HUDEP-2 (cell line): ENCODE results near the gene PIP5K1B.

ENCODE experiments used
- DNase-seq, 76 experiments: peaks; one replicate each; lab custom pipeline; 2025; ENCODE audit not compliant: unreplicated experiment in 76 of 76; lab: John Stamatoyannopoulos, UW

PIP5K1B gene

DNA sequence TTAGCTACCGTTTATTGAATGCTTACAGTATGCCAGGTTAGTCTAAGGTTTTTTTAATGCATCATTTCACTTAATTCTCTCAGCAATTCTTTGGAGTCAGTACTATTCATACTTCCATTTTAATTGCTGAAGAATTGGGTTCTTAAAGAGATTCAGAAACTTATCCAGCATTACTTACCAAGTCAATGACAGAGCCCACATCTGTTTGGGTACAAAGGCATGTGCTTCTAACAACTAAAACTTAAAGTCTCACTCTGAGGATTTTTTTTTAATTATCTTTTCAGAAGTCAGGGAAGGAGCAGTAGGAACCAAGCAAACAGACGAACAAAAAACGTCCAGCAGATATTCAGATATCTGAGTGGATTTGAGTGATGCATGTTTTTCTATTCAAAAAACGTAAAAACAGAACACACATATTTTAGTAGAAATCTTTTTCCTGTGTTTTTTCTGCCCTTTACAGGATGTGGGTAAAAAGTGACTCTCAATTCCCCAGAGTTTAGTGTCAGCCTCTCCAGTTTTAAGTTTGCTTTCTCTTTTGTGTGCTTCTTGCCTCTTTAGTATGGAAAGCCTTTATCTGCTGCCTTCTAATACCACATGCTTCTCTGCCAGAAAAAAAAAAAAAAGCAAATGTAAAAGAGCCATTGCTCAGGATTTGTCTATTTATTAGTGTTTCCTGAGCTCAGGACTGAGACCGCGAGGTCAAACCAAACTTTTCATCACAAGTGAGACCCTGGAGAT lies 190.9 kb downstream of the PIP5K1B start:
- no peak for DNase-seq

GRCh38 chr9:68896486-68896885 lies 191.4 kb downstream of the PIP5K1B start:
- no peak for DNase-seq

DNA sequence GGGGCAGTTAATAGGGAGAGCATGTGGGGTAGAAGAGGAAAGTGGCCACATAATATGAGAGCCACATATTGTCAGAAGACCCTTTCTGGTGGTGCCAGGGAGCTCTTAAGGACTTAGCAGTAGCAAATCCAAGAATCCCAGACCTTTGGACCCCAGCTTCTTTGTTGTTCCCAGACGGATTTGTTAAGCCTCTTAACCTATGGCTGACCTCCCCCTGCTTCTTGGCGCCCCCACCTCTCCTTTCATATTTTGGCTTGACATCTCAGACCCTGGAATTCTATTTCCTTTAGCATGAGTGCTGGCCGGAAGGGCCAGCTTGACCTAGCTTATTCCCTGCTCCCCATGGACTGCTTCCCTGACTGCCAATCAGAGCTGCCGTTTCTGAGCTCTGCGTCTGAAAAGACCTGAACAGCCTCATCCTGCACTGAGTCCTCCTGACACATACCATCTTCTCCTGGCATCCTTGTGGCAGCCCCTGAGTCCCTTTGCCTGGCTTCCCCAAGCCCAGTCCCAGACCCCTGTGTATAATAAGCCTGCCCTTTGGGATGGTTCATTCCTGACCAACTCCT lies 192.6 kb downstream of the PIP5K1B start:
- DNase-seq: no peak

DNA sequence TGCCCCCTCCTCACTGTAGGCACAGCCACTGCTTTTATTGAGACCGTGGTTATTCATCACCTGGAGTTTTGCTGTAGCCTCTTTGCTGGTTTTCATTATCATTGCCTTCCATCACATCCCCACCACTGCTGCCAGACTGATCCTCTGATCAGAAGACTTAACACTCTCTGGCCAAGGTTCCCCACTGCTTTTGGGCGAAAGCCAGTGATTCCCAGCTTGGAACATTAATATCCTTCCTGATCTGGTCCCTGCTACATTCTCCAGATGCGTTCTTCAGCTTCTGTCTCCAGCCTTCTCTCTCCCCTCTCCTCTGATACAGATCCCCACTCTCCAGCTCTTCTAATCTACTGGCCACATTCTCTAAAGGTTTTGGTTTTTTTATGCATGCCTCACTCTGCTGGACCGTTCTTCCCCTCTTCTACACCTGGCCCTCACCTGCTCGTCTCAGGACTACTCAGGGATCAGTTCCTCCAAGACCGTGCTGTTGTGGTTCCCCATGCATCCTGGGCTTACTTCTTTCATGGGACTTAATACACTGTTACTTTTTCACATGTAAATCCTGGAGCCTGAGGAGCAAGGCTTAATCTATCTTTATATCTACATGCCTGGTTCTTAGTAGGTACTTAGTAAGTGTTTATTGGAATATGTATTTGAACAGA lies 193.9 kb downstream of the PIP5K1B start:
- DNase-seq: no peak

DNA sequence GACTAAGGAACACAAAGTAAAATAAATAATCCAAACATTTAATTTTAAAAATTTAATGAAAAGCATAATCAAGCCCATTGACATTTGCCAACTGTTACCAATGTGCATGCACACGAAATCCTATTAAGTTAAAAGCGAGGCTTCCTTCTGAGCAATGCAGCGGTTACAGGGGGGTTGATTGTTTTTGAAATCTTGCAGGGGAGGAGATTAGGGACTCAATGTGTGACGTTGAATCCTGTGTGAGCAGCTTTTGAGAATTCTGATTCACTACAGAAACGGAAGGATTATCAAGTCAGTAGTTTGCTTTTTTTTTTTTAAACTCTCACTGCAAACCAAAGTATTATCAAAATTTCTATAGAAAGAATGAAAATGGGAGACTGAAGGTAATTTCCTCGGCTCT lies 199.4 kb downstream of the PIP5K1B start:
- no peak for DNase-seq

GRCh38 chr9:68905129-68905528 lies 200.1 kb downstream of the PIP5K1B start:
- DNase-seq: no peak

- DNase-seq: no peak
Observed at GRCh38 chr9:68907910-68908309, 202.9 kb downstream of the PIP5K1B start.

GRCh38 chr9:68912561-68912960 lies 207.5 kb downstream of the PIP5K1B start:
- DNase-seq: no peak

GRCh38 chr9:68913054-68913453 lies 208.0 kb downstream of the PIP5K1B start:
- no peak for DNase-seq

DNA sequence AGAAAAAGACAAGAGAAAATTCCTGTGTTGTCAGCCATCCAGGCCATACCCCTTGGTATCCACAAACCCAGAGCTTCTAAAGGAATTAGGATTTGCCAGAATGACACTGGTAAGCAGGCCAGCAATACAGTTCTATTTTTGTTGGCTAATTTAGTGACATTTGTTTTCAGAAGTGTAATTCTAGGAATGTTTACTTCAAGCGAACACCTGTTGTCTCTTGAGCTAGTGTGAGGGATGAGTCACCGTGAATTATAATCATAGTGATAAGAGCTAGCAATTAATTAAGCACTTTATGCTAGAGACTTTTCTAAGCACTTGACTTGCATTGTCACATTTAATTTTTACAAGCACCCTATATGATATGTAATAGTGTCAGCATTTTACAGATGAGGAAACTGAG lies 209.7 kb downstream of the PIP5K1B start:
- DNase-seq: no peak

- DNase-seq: no peak
Observed at GRCh38 chr9:68919661-68920060, 214.6 kb downstream of the PIP5K1B start.

DNA sequence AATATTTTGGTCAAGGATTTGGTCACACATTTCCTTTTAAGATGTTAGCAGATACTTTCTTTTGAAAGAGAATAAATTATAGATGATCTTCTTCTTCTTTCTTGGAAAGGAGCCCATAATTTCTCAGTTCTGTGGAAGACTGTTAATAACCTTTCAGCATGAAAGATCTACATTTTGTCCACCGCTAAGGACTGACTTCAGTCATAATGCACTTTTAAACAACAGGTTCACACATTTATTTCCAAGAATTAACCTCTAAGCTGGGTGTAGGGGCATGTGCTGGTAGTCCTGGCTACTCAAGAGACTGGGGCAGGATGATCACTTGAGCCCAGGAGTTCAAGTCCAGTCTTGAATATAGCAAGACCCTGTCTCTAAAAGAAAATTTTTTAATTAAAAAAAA lies 215.9 kb downstream of the PIP5K1B start:
- no peak for DNase-seq

DNA sequence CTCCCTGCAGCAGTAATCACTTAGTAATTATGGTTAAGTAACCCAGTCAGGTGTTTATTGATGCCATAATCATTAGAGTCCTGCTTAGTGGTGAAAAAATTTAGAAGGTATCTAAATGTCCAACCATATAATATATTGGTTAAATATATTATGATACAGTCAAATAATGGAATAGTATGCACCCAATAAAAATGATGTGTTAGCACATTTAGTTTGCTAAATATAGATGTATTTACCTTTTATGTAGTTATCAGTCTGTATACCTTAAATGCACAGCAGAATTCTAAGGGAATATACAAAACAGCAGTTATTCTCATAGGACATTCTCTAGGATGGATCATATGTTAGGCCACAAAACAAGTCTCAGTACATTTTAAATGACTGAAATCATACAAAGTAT lies 218.4 kb downstream of the PIP5K1B start:
- no peak for DNase-seq

- peak in 31 of 76 experiments; percentile 3 to 45 (median 20) for DNase-seq
Observed at GRCh38 chr9:68925175-68925574, 220.1 kb downstream of the PIP5K1B start.

DNA sequence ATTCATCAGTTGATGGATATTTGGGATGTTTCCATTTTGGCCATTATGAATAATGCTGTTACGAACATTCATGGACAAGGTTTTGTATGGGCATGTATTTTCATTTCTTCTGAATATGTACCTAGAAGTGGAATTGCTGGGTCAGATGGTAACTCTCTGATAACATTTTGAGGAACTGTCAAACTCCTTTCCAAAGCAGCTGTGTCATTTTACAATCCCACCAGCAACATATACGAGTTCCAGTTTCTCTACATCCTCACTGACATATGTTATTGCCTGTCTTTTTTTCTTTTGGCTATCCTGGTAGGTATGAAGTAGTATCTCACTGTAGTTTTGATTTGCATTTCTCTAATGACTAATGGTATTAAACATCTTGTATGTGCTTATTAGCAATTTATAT lies 222.1 kb downstream of the PIP5K1B start:
- DNase-seq: peak in 13 of 76 experiments; percentile 3 to 33 (median 8)

DNA sequence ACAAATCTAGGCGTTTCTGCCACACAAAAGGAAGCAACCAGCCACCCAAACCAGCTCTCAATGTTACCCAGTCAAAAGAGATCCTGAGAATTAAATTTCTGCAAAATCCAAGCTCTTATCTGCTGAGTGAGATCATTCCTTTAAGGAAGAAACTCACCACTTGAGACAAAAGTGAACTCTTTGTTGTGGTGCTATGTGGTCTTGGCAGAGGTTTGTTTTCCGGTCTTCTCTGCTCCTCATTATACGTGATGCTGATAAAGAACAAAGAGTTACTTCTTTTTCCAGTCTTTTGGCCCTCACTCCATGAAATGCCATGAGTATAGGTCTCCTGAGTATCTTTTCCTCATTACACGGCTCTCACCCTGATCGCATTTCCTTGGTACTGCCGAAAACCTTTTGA lies 226.8 kb downstream of the PIP5K1B start:
- DNase-seq: no peak

- no peak for DNase-seq
Observed at GRCh38 chr9:68932458-68932857, 227.4 kb downstream of the PIP5K1B start.

GRCh38 chr9:68933434-68934328 lies 228.6 kb downstream of the PIP5K1B start:
- no peak for DNase-seq

DNA sequence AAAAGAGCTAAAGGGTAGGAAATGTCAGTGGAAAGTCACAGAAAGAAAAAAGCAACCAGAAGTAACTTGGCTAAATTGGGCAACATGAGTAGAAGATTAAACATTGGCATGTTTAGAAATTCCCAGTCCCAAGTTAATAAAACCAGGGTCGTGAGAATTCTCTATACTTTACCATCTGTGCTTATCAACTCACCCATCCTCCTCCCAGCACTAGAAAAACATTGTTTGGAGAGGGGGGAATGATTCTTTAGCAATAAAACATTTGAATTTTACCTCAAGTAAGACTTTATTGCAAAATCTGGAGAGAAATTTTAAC lies 229.2 kb downstream of the PIP5K1B start:
- DNase-seq: no peak

GRCh38 chr9:68940573-68940972 lies 235.5 kb downstream of the PIP5K1B start:
- no peak for DNase-seq

DNA sequence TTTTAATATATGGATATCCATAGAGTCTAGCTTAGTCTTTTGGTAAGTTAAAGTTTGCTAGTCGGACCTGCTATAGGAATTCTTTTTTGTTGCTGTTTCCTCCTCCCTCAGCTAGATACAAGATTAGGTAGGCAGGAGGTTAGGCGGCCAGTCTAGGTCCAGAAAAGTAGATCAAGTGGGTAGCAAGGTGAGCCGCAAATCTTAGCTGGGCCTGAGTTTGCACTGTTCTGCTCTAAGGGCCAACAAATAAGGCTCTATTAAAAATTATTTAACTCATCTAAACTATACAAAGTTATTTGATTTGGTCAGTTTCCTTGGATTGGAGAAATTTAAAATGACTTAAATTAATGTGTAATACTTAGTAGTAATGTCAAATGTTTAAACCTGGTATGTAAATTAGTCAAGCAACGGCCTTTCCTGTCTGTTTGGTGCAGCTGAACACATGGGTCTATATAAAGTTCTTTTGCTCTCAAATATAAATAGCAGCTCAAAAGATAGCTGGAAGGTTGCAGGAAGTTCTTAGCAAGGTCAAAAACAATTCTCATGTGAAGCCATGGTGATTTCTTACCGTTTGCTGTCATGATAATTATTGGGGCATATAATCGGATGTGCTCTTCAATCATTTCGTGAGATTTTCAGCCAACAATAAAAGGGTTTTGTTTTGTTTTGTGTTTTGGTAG lies 236.9 kb downstream of the PIP5K1B start:
- no peak for DNase-seq
